NCI-H524 treated with DMSO at 0.1 percent for 48 hours (cell line): Measurements from ENCODE around the gene HTR3D.
"Not testable (repeated sequence)": the region's sequence is repeated elsewhere in the genome, so short reads cannot be mapped to it uniquely, and the experiment has no call there.

ENCODE experiments used
- DNase-seq: peaks from one replicate; lab custom pipeline; 2025; lab: John Stamatoyannopoulos, UW

The HTR3D gene

DNA sequence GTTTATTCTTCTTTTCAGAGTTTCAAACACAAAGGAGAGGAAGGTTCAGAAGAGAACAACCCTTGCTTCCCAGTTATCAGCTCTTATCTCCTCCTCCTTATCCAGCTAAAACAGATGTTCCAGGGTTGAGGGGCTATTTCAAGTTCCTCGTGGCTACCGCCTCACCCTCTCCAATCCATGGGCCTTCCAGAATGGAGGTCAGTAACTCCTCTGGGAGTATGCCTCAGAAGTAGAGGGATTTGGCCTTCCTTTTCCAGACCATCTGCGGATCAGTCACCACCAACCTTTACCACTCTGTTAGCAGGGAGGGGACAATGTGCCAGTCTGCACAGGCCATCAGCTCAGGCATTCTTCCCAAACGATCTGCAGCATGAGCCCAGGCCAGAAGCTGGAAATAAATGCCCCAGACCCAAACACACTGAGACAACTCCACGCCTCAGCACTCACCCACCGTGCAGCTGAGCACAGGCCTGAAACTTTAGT, 36.1 kb downstream of the HTR3D start:
- DNase-seq: no peak

DNA sequence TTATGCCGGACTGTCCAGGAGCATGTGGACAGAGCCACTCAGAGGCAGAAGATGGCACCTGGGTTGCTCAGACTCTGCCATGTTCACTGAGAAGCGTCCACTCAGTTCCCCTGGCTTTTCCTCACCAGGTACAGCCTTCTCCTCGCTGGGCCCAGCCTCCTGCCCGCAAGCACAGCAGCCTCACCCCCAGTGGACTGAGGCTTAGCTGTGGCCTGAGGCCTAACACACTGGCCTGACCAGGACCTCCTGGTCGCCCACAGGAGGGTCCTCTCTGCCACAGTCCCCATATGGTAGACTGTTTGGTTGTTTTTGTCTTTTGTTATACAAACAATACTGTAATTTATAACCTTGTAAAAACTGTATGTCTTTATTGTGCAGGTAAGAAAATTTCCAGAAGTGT, 36.8 kb downstream of the HTR3D start:
- no peak for DNase-seq

DNA sequence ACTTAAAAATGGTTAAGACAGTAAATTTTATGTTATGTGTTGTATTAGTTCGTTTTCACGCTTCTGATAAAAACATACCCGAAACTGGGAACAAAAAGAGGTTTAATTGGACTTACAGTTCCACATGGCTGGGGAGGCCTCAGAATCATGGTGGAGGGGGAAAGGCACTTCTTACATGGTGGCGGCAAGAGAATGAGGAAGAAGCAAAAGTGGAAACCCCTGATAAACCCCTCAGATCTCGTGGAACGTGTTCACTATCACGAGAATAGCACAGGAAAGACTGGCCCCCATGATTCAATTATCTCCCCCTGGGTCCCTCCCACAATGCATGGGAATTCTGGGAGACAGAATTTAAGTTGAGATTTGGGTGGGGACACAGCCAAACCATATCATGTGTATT, 39.6 kb downstream of the HTR3D start:
- DNase-seq: not testable (repeated sequence)

DNA sequence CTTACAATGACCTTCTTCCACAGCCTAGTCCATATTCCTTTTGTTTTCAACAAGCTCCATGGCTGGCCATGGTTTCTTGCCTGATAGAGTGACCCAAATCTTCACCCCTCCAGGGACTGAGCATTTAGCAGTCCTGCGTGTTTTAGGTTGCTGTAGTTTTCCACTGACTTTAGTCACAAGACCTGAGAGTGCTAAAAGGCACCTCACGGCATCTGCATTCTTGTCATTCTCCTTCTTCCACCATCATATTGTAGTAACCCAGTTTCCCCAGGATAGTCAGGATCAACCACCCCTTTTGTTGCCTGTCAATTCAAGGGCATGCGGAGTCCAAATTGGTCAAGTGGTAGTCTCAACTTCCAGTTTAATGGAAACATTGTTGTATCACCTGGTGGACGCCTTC, 42.1 kb downstream of the HTR3D start:
- no peak for DNase-seq

DNA sequence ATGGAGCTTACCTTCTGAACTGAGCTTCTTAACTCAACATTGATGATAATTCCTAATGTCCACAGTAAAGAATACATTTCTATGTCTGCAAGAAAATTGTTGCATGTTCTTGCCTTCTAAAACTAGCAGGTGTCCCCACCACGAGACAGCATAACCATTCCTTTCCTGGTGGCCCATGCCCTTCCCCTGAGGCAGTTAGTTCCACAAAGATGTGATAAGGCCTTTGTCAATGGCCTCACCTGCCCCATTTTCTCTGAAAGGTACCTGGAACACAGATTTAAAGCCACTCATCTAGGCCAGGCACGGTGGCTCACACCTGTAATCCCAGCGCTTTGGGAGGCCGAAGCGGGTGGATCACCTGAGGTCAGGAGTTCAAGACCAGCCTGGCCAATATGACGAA, 44.4 kb downstream of the HTR3D start:
- DNase-seq: no peak

DNA sequence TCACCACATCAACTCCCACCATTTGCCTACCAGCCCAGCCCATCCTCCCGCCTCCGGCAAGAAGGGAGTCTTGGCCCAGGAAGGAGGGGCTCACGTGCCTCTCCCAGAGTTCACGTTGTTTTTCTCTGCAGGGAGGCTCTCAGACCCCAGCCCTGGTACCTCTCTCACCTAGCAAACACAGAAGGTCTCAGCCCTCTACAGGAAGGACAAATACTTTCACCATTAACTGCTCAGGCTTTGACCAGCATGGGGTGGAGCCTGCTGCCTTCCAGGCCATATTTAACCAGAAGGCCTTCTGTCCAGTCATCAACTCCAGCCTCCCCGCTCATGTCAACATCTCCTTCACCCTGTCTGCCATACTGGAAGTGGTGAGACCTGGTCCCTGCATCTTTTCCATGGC, 46.3 kb downstream of the HTR3D start:
- no peak for DNase-seq

DNA sequence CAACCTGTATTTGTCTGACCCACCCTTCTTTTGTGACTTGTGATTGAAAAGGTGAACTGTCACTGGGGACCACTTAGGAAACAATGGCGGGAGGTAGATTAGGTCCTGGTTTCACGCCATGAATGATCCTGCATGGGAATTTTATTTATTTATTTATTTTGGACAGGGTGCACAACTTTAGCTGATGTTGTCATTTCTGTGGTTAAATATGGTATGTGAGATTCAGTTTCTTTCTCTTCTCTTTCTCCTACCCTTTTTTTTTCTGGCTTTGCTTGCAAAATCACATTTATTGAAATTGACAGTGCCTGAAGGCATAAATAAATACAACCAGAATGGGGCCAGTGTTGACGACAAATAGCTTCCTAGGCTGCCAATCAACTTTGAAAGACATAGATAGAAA, 47.3 kb downstream of the HTR3D start:
- DNase-seq: no peak

DNA sequence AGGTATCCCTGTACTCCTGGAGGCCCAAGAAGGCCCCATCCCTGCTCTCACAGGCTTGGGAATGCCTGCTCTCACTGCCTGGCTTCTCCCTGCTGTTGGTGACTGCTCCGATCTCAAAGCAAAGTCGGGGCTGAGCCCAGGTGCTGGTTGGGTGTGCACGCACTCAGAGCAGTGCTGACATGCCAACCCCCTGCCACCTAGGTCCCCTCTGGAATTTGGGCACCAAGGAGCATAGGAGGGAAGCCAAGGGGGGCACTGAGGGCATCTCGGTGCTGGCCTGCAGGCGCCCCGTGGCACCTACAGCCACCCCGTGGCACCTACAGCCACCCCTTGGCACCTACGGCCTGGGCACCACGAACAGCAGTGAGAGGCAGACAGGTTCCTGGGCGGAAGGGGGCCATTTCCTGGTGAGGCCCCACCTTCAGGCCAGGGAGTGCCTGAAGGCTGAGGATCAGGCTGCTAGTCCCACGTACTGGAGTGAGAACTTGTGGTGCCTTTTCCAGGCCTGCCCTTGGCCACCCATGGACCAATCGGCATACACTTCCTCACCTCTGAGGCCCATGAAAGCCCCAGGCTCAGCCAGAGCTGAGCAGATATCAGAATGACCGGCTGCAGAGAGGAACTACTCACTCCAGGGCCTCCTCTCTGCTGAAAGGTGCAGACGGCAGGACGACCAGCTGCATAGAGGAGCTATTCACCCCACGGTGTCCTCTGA, 49.7 kb downstream of the HTR3D start:
- DNase-seq: no peak

DNA sequence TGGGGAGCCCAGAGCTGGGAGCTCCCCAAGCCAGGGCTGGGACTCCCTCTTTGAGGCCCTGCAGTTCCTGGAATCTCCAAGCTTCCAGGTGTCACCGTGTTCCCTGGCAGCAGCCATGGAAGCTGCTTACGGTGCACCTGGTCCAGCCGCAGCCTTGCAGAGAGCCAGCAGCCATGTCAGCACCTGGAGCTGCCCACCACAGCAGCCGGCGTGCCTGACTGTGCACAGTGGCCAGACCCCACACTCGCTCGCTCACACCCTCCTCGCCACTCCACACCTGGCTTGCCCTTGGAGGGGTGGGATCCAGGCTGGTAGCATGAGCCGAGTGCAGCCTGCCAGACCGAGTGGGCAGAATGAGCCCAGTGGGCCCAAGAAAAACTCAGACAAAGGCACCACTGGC, 50.5 kb downstream of the HTR3D start:
- DNase-seq: no peak

DNA sequence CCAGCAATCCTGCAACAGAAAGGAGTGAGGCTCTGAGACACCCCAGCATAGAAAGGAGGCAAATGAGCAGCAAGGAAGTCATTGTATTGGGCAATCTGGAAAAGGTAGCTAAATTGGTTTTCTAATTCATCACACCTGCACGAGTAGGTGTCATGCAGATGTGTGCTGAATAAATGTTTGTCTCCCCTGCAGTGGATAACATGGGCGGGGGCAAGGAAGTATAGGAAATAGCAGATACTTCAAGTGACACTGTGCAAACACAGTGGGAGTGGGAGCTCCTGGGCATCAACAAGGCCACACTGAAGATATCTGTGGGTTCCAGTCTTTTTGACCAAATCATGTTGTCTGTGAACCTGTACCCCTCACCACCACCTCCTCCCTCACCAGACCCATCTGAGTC, 50.9 kb downstream of the HTR3D start:
- no peak for DNase-seq

DNA sequence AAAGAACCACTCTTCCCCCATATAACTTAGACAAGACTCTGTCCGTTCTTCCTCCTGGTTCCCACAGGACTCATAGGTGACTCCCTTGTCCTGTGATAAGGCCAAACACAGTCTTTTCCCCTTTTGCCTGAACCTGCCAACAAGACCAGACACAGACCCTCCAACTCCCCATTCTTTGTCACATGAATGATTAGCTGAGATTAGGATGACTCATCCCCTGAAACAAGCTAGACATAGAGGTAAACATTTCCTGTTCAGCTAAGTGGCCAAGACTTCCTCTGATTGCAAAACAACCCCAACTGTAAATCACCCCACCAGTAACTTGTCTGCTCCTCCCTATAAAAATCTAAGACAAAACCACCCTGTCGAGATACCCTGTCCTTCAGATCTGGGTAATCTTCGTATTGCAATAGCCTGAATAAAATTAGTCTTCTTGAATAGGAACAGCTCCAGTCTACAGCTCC, 53.9 kb downstream of the HTR3D start:
- no peak for DNase-seq
